HG02610 (cell line): ENCODE data around the gene CLSTN2.

Experiments
- ATAC-seq: cut with Tn5 transposase; IDR thresholded peaks from one replicate; pipeline ENCODE4 v1.9.1; 2021; ENCODE audit warnings: mild to moderate bottlenecking, moderate library complexity; ENCODE audit not compliant: unreplicated experiment

CLSTN2 gene

GRCh38 chr3:140440446-140440845, 505.5 kb downstream of the CLSTN2 start:
- no peak for ATAC-seq

- ATAC-seq, result no peak
Measured at GRCh38 chr3:140441006-140441405, 506.0 kb downstream of the CLSTN2 start.

- ATAC-seq, result no peak
Measured at GRCh38 chr3:140442621-140443020, 507.6 kb downstream of the CLSTN2 start.

DNA sequence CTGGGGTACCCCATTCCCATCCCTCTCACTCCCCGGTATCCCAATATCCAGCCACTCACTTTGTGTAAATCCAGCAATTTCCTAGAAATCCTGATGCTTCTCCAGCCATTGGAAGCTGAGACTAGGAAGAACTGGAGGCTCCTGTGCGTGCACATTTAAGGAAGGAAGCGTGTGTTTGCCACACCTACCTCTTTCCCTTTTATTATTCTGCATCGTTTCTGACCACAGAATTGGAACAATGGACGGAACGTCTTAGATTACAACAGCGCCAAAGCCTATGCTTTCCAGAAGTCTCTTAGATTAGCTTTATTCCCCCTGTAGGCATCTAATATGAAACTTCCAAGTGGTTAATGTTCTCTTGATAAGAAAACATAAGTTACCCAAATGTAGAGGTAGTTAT, 508.1 kb downstream of the CLSTN2 start:
- ATAC-seq, result no peak

DNA sequence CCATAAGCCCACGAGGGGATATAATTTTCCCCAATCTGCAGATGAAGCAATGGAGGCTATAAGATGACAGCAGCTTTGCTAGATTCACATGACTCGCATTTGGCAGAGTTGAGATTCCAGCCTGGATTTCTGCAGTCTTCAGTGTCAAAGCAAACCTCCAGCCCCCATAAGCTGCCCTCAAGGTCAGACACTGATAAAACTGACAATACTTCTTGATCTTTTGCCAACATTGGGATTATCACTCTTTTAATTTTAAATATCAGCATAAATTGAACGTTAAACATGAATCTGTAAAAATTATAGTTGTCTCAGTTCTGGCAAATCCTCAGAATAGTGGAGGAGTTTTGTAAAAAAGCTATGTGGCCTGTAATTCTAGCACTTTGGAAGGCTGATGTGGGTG, 508.8 kb downstream of the CLSTN2 start:
- no peak for ATAC-seq

DNA sequence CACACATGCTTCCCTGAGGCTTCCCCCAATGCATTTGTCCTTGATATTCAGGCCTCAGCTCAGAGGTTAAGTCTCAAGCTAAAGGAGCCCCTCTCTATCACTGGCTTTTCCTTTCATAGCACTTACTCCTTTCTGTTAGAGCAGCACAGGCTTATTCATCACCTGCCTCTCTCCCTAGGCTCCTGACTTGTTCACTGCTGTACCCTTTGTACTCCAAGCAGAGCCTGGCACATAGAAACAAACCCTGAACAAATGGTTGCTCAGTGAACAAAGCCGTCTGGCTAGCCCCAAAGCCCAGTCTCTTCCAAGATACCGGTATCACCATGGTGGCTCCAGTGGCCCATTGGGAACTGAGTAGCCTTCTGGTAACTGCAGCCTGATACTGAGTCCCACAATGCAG, 511.7 kb downstream of the CLSTN2 start:
- no peak for ATAC-seq

DNA sequence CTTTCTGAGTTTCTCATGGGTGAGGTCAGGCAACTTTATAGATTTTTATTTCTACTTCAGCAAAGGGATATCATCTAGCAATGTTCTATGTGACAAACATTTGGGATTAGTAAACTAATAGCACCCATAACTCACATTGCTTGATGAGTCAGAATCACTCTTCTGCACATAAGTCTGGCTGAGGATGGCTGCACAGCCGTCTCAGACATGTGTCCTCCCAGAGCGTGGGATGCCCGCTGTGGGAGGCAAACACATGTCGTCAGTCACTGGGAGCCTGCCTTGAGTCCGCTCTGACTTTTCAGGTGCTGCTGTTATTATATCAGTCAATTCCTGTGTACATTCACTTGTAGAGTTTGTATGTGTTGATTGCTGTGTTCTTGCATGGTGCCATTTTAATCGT, 512.2 kb downstream of the CLSTN2 start:
- no peak for ATAC-seq

DNA sequence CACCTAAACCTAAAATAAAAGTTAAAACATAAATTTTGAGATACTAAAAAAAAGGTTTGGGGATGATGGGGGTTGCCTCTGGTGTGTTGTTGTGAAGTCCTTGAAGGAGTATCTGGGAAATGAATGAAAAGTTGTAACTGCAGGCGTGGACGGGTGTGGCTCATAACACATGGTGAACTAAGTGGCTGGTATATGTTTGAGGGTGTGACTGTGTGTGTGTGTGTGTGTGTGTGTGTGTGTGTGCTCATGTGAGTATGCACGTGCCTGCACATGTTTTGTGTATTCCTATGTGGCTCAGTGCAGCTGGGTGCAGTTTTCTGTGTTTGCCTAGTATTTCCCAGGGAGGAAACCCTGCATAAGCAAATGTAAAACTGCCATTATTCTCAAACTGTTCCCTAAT, 513.0 kb downstream of the CLSTN2 start:
- no peak for ATAC-seq

DNA sequence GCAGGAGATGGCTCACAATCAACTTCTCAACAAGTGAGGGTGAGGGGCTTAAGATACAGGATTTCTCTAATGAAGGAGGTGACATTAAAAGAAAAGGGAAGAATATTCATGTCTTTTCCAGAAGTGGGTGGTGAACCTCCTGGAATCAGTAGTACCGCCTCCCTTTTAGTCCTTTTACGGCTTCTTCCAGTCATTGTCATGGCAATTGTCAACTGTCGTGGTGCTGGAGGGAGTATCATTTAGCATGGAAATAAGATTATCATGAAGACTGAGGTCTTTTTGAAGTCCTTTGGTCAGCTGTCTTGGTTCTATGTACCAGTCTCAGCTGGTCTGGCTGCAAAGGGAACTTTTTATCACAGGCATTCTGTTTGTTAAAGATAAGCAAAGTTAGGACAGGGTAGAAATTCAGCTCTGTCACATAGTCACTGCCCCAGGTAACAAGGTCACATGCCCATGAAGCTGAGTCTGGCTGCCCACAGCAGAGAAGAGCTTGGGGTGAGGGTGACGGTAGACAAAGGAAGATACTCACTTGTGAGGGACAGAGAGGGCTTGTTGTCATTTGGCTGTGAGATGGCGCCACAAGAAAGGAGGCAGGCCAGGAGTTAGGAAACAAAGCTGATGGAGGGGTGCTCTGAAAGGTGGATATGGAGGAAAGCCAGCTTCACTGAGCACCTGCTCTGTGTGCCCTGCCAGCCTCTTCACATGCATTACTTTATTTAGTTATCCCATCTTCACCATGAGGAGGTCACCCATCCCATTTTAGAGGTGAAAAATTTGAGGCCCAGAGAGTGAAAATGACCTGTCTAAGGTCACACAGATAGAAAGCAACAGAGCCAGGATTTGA, 514.6 kb downstream of the CLSTN2 start:
- ATAC-seq, result no peak

GRCh38 chr3:140453750-140454149, 518.8 kb downstream of the CLSTN2 start:
- ATAC-seq, result no peak

GRCh38 chr3:140455521-140456214, 520.7 kb downstream of the CLSTN2 start:
- ATAC-seq, result no peak

DNA sequence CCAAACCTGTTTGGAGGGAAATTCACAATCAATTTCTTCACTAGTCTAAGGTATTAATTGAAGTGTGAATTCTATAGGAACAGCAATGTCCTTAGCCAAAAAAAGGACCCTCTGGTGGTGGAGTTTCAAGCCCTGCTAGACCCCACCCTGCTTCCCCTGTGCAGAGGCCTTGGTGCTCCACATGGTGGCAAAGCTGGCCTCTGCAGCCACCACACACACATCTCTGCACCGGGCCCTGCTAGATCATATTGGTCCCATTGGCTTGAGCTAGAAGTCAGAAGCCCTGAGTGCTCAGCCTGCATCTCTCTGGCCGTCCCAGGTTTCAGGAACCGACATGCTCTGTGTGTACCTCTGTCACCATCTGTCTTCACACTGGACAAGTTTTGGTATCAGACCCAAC, 522.0 kb downstream of the CLSTN2 start:
- no peak for ATAC-seq

GRCh38 chr3:140459462-140459861, 524.5 kb downstream of the CLSTN2 start:
- no peak for ATAC-seq

DNA sequence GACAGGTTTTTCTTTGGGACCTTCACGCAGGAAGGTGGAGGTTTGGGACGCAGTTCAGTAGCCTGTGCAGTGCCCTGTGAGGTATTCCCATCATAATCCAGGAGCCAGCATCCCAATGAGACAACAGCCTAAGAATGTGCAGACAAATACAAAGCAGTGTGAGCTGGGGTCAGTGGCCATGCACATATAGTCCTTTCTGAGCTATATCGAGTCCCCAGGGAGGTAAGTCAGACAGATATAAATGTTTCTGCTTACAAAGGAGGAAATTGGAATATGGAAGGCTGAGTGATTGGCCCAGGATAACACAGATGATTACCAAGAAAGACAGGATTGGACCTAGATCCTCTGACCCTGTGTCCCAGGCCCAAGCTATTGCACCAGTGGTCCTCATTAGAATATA, 526.3 kb downstream of the CLSTN2 start:
- ATAC-seq, result no peak

DNA sequence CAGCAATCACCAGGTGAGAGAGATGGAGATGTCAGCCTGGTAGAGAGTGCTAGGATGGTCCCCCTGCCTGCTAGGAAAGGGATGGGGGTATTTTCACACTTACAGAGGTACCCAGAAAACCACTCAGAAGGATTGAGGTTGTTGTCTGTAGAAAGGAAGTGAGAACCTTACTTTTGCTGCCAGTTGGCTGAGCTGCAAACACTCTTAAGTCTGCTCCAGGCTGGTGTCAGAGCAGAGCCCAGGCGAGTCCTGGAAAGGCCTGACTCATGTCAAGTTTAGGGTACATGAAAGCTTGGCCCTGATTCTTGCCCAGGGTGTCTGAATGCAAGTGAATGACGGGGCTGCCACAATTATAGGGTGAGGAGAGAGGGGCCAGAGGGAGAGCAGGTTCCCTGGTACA, 528.4 kb downstream of the CLSTN2 start:
- ATAC-seq, result no peak

DNA sequence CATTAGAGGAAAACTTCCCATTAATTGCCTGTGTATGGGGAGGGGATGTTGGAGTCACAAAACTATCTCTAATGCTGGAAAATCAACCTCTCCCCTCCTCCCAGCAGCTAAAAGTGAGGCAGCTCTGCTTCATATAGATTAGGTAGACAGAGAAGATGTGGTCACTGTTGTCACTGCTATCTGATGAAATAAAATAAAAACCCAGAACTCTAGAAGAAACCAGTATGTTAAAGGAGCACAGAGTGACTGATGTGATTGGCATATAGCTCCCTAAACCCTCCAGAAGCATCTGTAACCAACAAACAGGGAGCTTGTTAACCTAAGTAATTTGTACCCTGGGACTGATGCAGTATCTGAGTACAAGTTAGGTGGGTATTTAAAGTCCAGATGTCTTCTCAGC, 531.0 kb downstream of the CLSTN2 start:
- no peak for ATAC-seq

GRCh38 chr3:140466535-140466934, 531.5 kb downstream of the CLSTN2 start:
- no peak for ATAC-seq

- ATAC-seq, result no peak
Measured at GRCh38 chr3:140467104-140467577, 532.2 kb downstream of the CLSTN2 start.

DNA sequence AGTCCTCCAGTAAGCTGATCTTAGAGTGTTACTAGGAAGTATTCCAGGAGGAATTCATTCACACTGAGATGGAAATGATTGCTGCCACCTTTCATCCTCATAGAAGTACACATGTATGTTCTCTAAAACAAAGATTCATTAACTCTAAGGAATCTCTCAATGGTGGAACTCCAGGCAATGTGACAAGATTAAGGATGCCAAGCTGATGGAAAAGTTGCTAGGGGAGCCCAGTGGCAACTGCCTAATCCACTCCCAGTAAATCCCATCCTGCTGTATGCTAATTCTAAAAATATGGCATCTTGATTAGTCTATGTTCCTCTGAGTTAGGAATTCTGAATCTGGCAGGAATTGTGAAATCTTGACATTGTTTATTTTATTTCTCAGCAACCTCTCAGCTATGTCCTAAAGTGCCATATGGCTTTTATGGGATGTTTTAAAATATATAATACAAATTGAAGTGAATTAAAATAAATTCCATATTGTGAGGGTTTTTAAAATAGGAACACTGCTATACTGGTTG, 532.9 kb downstream of the CLSTN2 start:
- ATAC-seq, result no peak

DNA sequence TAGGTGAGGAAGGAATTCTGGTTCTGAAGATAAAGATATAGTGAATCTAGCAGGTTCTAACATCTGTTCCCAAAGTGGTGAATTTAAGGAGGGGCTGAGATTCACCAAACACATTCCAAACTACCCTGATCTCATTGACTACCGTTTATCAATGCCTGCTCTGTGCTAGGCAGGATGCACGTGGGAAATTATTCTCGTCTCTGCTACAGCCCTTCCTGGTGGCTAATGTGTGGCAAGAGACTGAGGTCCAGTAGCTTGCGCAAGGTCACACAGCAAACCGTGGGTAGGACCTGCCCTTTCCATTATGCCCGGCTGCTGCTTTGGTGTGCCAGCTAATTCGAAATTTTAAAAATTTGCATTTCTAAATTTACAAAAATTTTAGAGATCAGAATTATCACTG, 533.4 kb downstream of the CLSTN2 start:
- no peak for ATAC-seq

- no peak for ATAC-seq
Measured at GRCh38 chr3:140469491-140469890, 534.5 kb downstream of the CLSTN2 start.

GRCh38 chr3:140470211-140470610, 535.2 kb downstream of the CLSTN2 start:
- no peak for ATAC-seq
